Fibroblast of lung (primary cell): ENCODE measurements around the gene SYT14. TPM values are rescaled to one million over a fixed set of nuclear protein-coding genes. Genes with fewer than 3 reads are reported as not detected.

Experiments used
- DNase-seq, 2 donors: peaks; one replicate each; pipeline versions ENCODE4 v3.0.0 to v3.0.0-alpha.2; 2010; ENCODE audit warnings: low read depth in 2 of 2
- H2AFZ ChIP-seq: 2 replicates; pipeline ENCODE4 v1.5.1; 2012; ENCODE audit warnings: low read length, control low read depth, inconsistent platforms
- H3K27ac ChIP-seq: 2 replicates; pipeline ENCODE4 v1.5.1; 2011; ENCODE audit warnings: low read length, control low read depth; ENCODE audit not compliant: insufficient read depth
- H3K27me3 ChIP-seq: 2 replicates; pipeline ENCODE4 v1.5.1; 2011; ENCODE audit warnings: mild to moderate bottlenecking, low read length; ENCODE audit not compliant: control insufficient read depth, insufficient read depth
- H3K36me3 ChIP-seq: 2 replicates; pipeline ENCODE4 v1.5.1; 2011; ENCODE audit warnings: low read length; ENCODE audit not compliant: control insufficient read depth, insufficient read depth
- H3K4me1 ChIP-seq: 2 replicates; pipeline ENCODE4 v1.5.1; 2011; ENCODE audit warnings: low read length; ENCODE audit not compliant: control insufficient read depth, insufficient read depth; ENCODE audit errors: extremely low read depth
- H3K4me2 ChIP-seq: 2 replicates; pipeline ENCODE4 v1.5.1; 2011; ENCODE audit warnings: low read length, control low read depth; ENCODE audit not compliant: insufficient read depth; ENCODE audit errors: extremely low read depth
- H3K4me3 ChIP-seq, 4 experiments: fragments of 200-600 bp in 1 of 4; sonication (generic) in 1 of 4; replicated peaks in 1 of 4; 2 replicates each; pipeline ENCODE4 v1.5.1; 2011 to 2016; ENCODE audit warnings: low read length in 4 of 4, low read depth in 3 of 4, mild to moderate bottlenecking in 3 of 4, control low read depth in 2 of 4, inconsistent platforms in 1 of 4, mixed read lengths in 1 of 4; ENCODE audit not compliant: insufficient read depth in 1 of 4; ENCODE audit errors: control extremely low read depth in 1 of 4
- H3K79me2 ChIP-seq: 2 replicates; pipeline ENCODE4 v1.5.1; 2012; ENCODE audit warnings: mild to moderate bottlenecking, low read length, inconsistent platforms; ENCODE audit not compliant: control insufficient read depth, insufficient read depth
- H3K9ac ChIP-seq: 2 replicates; pipeline ENCODE4 v1.5.1; 2011; ENCODE audit warnings: mild to moderate bottlenecking, low read length, control low read depth; ENCODE audit not compliant: insufficient read depth
- H3K9me3 ChIP-seq: 2 replicates; pipeline ENCODE4 v1.5.1; 2012; ENCODE audit warnings: low read depth, low read length; ENCODE audit not compliant: control insufficient read depth, insufficient read depth
- H4K20me1 ChIP-seq: 2 replicates; pipeline ENCODE4 v1.5.1; 2011; ENCODE audit warnings: low read length; ENCODE audit not compliant: control insufficient read depth, insufficient read depth; ENCODE audit errors: extremely low read depth
- CTCF ChIP-seq, 2 donors: IDR thresholded peaks in 1 of 2; conservative IDR thresholded peaks in 1 of 2; 1 replicate in 1 of 2; 2 replicates in 1 of 2; pipeline ENCODE4 v1.5.1; 2011 to 2012; ENCODE audit warnings: low read length in 2 of 2, control low read depth in 1 of 2, inconsistent platforms in 1 of 2, low read depth in 1 of 2, mild to moderate bottlenecking in 1 of 2
- EZH2 ChIP-seq: IDR thresholded peaks from 2 replicates; pipeline ENCODE4 v1.5.1; 2012; ENCODE audit warnings: low read length, control low read depth, mild to moderate bottlenecking; ENCODE audit errors: missing control alignments
- polyA plus RNA-seq, 2 donors: library from polyadenylated mRNA; depleted of rRNA in 1 of 2; stranded (reverse) in 1 of 2; unstranded in 1 of 2; fragments of >200 nt; gene quantifications; 2 replicates each; pipeline ENCODE4 v1.2.1, GENCODE V29; 2011 to 2012; ENCODE audit warnings: missing spikeins in 1 of 2
- total RNA-seq: library from RNA; depleted of rRNA; stranded (reverse); fragments of >200 nt; gene quantifications from 2 replicates; pipeline ENCODE4 v1.2.1, GENCODE V29; 2014

SYT14 gene
- total and polyA plus RNA-seq, 2 donors (not counting 1 experiment from before 2014, with no cell fraction given), result 0.84 to 0.99 TPM

DNA sequence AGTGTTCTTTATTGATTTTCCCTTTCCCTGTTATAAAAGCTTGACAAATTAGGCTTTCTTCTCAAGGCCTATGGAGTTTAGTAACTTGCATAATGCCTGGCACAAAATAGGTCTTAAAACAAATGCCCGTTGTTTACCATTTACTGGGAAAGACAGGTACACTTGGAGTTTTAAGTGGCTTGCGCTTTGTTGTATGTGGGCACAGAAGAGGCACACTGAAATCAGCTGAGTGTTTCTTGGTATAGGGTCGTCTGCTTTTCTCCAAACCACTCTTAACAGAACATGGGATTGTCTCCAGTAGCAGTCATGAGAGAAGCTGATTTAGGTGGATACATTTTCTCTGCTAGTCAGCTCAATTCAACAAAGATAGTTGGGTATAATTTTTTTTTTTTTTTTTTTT is 132.5 kb downstream of the SYT14 start:
- H3K9me3 ChIP-seq, result no peaks in the 10 kb centered on the region
- no peak overlapping the region for H3K4me2 ChIP-seq
- H3K27ac ChIP-seq, result no peak overlapping the region
- DNase-seq, result no peak
- H3K27me3 ChIP-seq, result no peaks in the 10 kb centered on the region
- H2AFZ ChIP-seq, result no peak overlapping the region
- H3K4me3 ChIP-seq, result no peak overlapping the region
- no peaks in the 10 kb centered on the region for H3K4me1 ChIP-seq
- TF ChIP-seq EZH2 (no peak), CTCF (conservative IDR thresholded peaks at IDR 0.05 in 1 of 2, IDR thresholded peaks at IDR 0.05 in 1 of 2; ENCODE audit: low read depth in 1 of 2, low read length in 2 of 2) (no peak)
- H3K9ac ChIP-seq, result no peak overlapping the region
- no peaks in the 10 kb centered on the region for H4K20me1 ChIP-seq
- H3K36me3 ChIP-seq, result no peaks in the 10 kb centered on the region
- H3K79me2 ChIP-seq, result no peaks in the 10 kb centered on the region

- peak in 1 of 2 donors; percentile 28 for DNase-seq
- no peak overlapping the region for H3K4me3 ChIP-seq
- no peaks in the 10 kb centered on the region for H3K4me1 ChIP-seq
- no peak overlapping the region for H3K4me2 ChIP-seq
- no peaks in the 10 kb centered on the region for H4K20me1 ChIP-seq
- H3K9ac ChIP-seq, result no peak overlapping the region
- no peaks in the 10 kb centered on the region for H3K79me2 ChIP-seq
- no peaks in the 10 kb centered on the region for H3K36me3 ChIP-seq
- TF ChIP-seq CTCF (conservative IDR thresholded peaks at IDR 0.05 in 1 of 2, IDR thresholded peaks at IDR 0.05 in 1 of 2; ENCODE audit: low read depth in 1 of 2, low read length in 2 of 2), result no peak
- TF ChIP-seq EZH2, result no peak
- H3K27me3 ChIP-seq, result no peaks in the 10 kb centered on the region
- no peaks in the 10 kb centered on the region for H3K9me3 ChIP-seq
- no peak overlapping the region for H2AFZ ChIP-seq
- H3K27ac ChIP-seq, result no peak overlapping the region
Observed at GRCh38 chr1:210072129-210072528, 134.1 kb downstream of the SYT14 start.

DNA sequence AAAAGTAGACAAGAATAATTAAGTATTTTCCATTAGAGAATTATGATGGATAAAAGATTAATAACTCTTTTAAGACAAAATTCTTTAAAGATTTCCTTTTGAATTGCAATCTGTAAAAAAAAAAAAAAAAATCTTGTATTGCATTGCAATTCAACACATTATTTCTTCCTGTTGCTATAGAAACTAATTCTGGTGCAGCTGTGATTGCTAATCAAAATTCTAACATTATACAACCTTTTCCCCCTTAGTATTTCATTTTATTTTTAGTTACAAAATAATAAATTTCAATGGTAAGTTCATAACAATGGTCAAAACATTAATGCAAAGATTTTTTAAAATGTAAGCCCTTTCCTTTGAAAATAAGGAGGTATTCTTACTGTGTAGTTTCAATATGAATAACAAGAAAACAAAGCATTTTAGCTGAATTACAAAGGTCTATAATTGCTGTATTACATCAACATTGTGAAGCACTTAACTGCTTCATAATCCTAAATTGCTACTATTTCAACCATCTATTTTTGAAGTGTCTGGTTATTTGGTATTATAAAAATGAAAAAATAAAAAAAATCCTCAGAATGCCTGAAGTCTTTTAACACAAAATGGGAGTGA is 135.0 kb downstream of the SYT14 start:
- no peak overlapping the region for H3K27ac ChIP-seq

More for the DNA sequence above, 135.0 kb downstream of the SYT14 start:
- Histone ChIP-seq H3K9me3 (no peaks in the 10 kb centered on the region), H3K4me1 (no peaks in the 10 kb centered on the region), H3K79me2 (no peaks in the 10 kb centered on the region), H3K9ac (no peak overlapping the region), H3K4me2 (no peak overlapping the region), H4K20me1 (no peaks in the 10 kb centered on the region), H3K4me3 (no peak overlapping the region), H3K27me3 (no peaks in the 10 kb centered on the region), H2AFZ (no peak overlapping the region), H3K36me3 (no peaks in the 10 kb centered on the region)
- no peak for DNase-seq
- TF ChIP-seq EZH2 (no peak), CTCF (conservative IDR thresholded peaks at IDR 0.05 in 1 of 2, IDR thresholded peaks at IDR 0.05 in 1 of 2; ENCODE audit: low read depth in 1 of 2, low read length in 2 of 2) (no peak)
